GM19099 (cell line): ENCODE data around the gene MAPRE3.

Experiments
- POLR2A ChIP-seq: IDR thresholded peaks from 3 replicates; pipeline ENCODE4 v1.6.1; 2011; ENCODE audit warnings: low read depth; ENCODE audit not compliant: insufficient read length; ENCODE audit errors: extremely low read depth

MAPRE3 gene

GRCh38 chr2:26971911-26972786, 1.7 kb downstream of the MAPRE3 start:
- no peak for TF ChIP-seq POLR2A

- no peak for TF ChIP-seq POLR2A
These were observed 3.9 kb downstream of the MAPRE3 start for GRCh38 chr2:26974352-26974751.

- no peak for TF ChIP-seq POLR2A
These were observed 4.7 kb downstream of the MAPRE3 start for GRCh38 chr2:26975102-26975501.

GRCh38 chr2:26975656-26976055, 5.2 kb downstream of the MAPRE3 start:
- no peak for TF ChIP-seq POLR2A

- TF ChIP-seq POLR2A = no peak
These were observed 5.8 kb downstream of the MAPRE3 start for GRCh38 chr2:26976237-26976636.

- no peak for TF ChIP-seq POLR2A
These were observed 6.6 kb downstream of the MAPRE3 start for GRCh38 chr2:26977012-26977411.

GRCh38 chr2:26978061-26978596, 7.7 kb downstream of the MAPRE3 start:
- TF ChIP-seq POLR2A = no peak

- no peak for TF ChIP-seq POLR2A
These were observed 9.3 kb downstream of the MAPRE3 start for GRCh38 chr2:26979741-26980140.

GRCh38 chr2:26980971-26981370, 10.5 kb downstream of the MAPRE3 start:
- no peak for TF ChIP-seq POLR2A

GRCh38 chr2:26982102-26982742, 11.8 kb downstream of the MAPRE3 start:
- TF ChIP-seq POLR2A = no peak

- TF ChIP-seq POLR2A = no peak
These were observed 13.3 kb downstream of the MAPRE3 start for GRCh38 chr2:26983746-26984145.

- no peak for TF ChIP-seq POLR2A
These were observed 15.4 kb downstream of the MAPRE3 start for GRCh38 chr2:26985807-26986206.

- no peak for TF ChIP-seq POLR2A
These were observed 16.1 kb downstream of the MAPRE3 start for GRCh38 chr2:26986576-26986975.

- no peak for TF ChIP-seq POLR2A
These were observed 17.8 kb downstream of the MAPRE3 start for GRCh38 chr2:26988058-26988860.

- TF ChIP-seq POLR2A = no peak
These were observed 18.7 kb downstream of the MAPRE3 start for GRCh38 chr2:26989156-26989555.
